Upper lobe of right lung (tissue), 1 donor: ENCODE data around the gene TPRX2. TPM values are rescaled to one million over a fixed set of nuclear protein-coding genes. Genes with fewer than 3 reads are reported as not detected.
A peak's percentile ranks its signal among the peaks of the same experiment; 100 is the strongest.
"Not testable (repeated sequence)": the region's sequence is repeated elsewhere in the genome, so short reads cannot be mapped to it uniquely, and the experiment has no call there.

ENCODE experiments used
- ATAC-seq: fragments of 200-7000 bp; cut with Tn5 transposase; one replicate; pipeline ENCODE4 v1.9.1; 2020; ENCODE audit warnings: mild to moderate bottlenecking, moderate library complexity
- DNase-seq: peaks from one replicate; pipeline ENCODE4 v3.0.0-alpha.2; 2020
- H3K27ac ChIP-seq: fragments of 200-600 bp; one replicate; pipeline ENCODE4 v1.8.0; 2022
- H3K27me3 ChIP-seq: fragments of 200-600 bp; one replicate; pipeline ENCODE4 v1.8.0; 2022; ENCODE audit warnings: mild to moderate bottlenecking
- H3K36me3 ChIP-seq: fragments of 200-600 bp; one replicate; pipeline ENCODE4 v1.8.0; 2022
- H3K4me1 ChIP-seq: fragments of 200-600 bp; one replicate; pipeline ENCODE4 v1.8.0; 2022
- H3K4me3 ChIP-seq: fragments of 200-600 bp; one replicate; pipeline ENCODE4 v1.8.0; 2022; ENCODE audit warnings: mild to moderate bottlenecking
- H3K9me3 ChIP-seq: fragments of 200-600 bp; one replicate; pipeline ENCODE4 v1.8.0; 2022
- CTCF ChIP-seq: fragments of 200-600 bp; IDR thresholded peaks from one replicate; pipeline ENCODE4 v1.8.0; 2022; ENCODE audit warnings: antibody characterized with exemption
- intact Hi-C: fragments of 100-400 bp; cut with DNase I; formaldehyde crosslinking; loops from one replicate; pipeline ENCODE4 v1.11.0; 2022
- long read RNA-seq: library from polyadenylated mRNA; unstranded; transcript quantifications from one replicate; pipeline ENCODE4 v2.0.0, GENCODE V29; 2021
- total RNA-seq: library from RNA; stranded (reverse); fragmentation: NEBNext Ultra II Directional; extraction: Animal tissue kit (Norgen Biotek cat#: 25700); gene quantifications from one replicate; pipeline ENCODE4 v1.2.1, GENCODE V29; 2021
- donor health status: DM: no; HTN: yes; CAD: no; lungs with severe emphysema.

The TPRX2 gene, protein sequence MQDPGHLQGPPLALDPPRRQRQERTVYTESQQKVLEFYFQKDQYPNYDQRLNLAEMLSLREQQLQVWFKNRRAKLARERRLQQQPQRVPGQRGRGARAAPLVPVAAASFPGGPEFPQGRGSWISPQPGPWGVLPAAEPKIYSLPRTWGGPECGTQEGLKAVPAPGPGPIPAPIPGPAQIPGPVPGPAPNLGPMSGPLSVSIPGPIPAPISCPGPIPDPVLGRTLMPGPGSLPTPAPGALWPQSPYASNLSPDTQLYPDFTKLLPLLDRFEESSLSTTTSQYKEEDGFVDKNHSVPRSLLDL
- not detected for total RNA-seq
- long read RNA-seq, result 0 reads

DNA sequence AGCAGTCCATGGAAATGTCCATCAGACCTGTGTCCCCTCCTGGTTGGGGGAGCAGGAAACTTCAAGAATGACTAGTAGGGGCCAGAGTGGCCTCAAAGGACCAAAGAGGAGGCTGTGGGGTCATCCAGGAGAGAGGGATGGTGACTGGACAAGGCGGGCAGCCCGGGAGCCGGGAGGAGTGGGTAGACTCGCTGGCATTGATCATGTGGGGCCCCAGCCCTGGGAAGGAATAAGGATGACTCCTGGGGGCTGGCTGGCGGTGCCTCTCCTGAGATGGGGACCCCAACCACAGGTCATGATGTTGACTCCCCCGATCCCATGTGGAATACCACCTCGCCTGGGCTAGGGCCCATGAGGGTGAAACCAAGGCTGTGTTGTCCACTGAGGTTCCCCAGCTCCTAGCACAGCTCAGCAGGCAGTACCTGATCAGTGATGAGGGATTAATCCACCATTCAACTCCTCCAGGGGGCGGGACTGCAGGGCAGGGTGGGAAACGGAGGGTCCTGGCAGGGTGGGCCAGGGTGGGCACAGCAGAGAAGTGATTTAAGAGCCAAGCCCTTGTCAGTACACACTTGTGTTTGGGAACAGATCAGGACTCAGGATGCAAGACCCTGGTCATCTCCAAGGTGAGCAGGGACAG is at the start of gene TPRX2:
TPRX2 (plus strand) TSS at position 590 of the 640 bp plus-strand sequence; CDS start at position 602, 12 bp downstream.
- H3K36me3 ChIP-seq, ATAC-seq, H3K27me3 ChIP-seq, intact Hi-C loops, H3K4me3 ChIP-seq, DNase-seq, H3K9me3 ChIP-seq, H3K4me1 ChIP-seq, H3K27ac ChIP-seq: not testable (repeated sequence)

GRCh38 chr19:47813304-47813994 is 45.6 kb upstream of the TPRX2 start:
- H3K4me1 ChIP-seq, result no peaks in the 10 kb centered on the region
- no peaks in the 10 kb centered on the region for H3K36me3 ChIP-seq
- H3K4me3 ChIP-seq, result no peak overlapping the region
- TF ChIP-seq CTCF, result peak; percentile 57
- H3K9me3 ChIP-seq, result no peaks in the 10 kb centered on the region
- peak; percentile 89 for DNase-seq
- H3K27ac ChIP-seq, result no peak overlapping the region
- peaks cover under 1% of the 10 kb centered on the region for H3K27me3 ChIP-seq
- intact Hi-C loops, result no loop called here
- ATAC-seq, result peak; percentile 95

DNA sequence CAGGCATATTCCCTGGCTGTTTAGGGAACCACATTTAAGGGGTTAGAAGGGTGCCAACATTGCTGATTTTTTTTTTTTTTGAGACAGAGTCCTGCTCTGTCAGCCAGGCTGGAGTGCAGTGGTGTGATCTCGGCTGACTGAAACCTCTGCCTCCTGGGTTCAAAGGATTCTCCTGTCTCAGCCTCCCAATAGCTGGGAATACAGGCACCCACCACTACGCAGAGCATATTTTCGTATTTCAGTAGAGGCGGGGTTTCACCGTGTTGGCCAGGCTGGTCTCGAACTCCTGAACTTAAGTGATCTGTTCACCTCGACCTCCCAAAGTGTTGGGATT is 45.1 kb upstream of the TPRX2 start:
- no peak for DNase-seq
- no peaks in the 10 kb centered on the region for H3K36me3 ChIP-seq
- no peak for ATAC-seq
- intact Hi-C loops, result no loop called here
- no peak overlapping the region for H3K27ac ChIP-seq
- no peaks in the 10 kb centered on the region for H3K4me1 ChIP-seq
- H3K9me3 ChIP-seq, result no peaks in the 10 kb centered on the region
- H3K27me3 ChIP-seq, result peaks cover 5% of the 10 kb centered on the region
- TF ChIP-seq CTCF, result no peak
- no peak overlapping the region for H3K4me3 ChIP-seq

DNA sequence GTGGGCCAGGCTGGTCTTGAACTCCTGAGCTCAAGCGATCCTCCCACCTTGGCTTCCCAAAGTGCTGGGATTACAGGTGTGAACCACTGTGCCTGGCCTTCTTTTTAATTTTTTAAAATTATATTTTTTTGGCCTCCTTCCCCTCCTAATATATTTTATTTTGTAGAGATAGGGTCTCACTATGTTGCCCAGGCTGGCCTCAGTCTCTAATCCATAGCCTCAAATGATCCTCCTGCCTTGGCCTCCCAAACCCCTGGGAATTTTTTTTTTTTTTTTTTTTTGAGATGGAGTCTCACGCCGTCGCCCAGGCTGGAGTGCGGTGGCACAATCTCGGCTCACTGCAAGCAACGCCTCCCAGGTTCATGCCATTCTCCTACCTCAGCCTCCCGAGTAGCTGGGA is 42.8 kb upstream of the TPRX2 start:
- H3K4me1 ChIP-seq, intact Hi-C loops, H3K27ac ChIP-seq, DNase-seq, H3K9me3 ChIP-seq, H3K36me3 ChIP-seq, H3K4me3 ChIP-seq, ATAC-seq: not testable (repeated sequence)
- peaks cover 18% of the 10 kb centered on the region for H3K27me3 ChIP-seq

- DNase-seq, H3K9me3 ChIP-seq, H3K36me3 ChIP-seq, H3K4me1 ChIP-seq, H3K4me3 ChIP-seq, ATAC-seq, H3K27ac ChIP-seq, intact Hi-C loops: not testable (repeated sequence)
- peaks cover 25% of the 10 kb centered on the region for H3K27me3 ChIP-seq
Observed at GRCh38 chr19:47818221-47818620, 40.8 kb upstream of the TPRX2 start.

GRCh38 chr19:47819858-47820257 is 39.2 kb upstream of the TPRX2 start:
- no peak for DNase-seq

More at GRCh38 chr19:47819858-47820257, 39.2 kb upstream of the TPRX2 start:
- TF ChIP-seq CTCF, result no peak
- Histone ChIP-seq H3K27ac (no peak overlapping the region), H3K27me3 (peaks cover 25% of the 10 kb centered on the region), H3K4me1 (no peaks in the 10 kb centered on the region), H3K4me3 (no peak overlapping the region), H3K36me3 (no peaks in the 10 kb centered on the region), H3K9me3 (no peaks in the 10 kb centered on the region)
- no peak for ATAC-seq
- intact Hi-C loops, result no loop called here
